GM21737 (cell line): ENCODE measurements around the gene EBF3.
"Not testable (repeated sequence)": the region's sequence is repeated elsewhere in the genome, so short reads cannot be mapped to it uniquely, and the experiment has no call there.

Experiments
- ATAC-seq: cut with Tn5 transposase; IDR thresholded peaks from one replicate; pipeline ENCODE4 v1.9.1; 2021; ENCODE audit warnings: mild to moderate bottlenecking, moderate library complexity; ENCODE audit not compliant: unreplicated experiment

The EBF3 gene

DNA sequence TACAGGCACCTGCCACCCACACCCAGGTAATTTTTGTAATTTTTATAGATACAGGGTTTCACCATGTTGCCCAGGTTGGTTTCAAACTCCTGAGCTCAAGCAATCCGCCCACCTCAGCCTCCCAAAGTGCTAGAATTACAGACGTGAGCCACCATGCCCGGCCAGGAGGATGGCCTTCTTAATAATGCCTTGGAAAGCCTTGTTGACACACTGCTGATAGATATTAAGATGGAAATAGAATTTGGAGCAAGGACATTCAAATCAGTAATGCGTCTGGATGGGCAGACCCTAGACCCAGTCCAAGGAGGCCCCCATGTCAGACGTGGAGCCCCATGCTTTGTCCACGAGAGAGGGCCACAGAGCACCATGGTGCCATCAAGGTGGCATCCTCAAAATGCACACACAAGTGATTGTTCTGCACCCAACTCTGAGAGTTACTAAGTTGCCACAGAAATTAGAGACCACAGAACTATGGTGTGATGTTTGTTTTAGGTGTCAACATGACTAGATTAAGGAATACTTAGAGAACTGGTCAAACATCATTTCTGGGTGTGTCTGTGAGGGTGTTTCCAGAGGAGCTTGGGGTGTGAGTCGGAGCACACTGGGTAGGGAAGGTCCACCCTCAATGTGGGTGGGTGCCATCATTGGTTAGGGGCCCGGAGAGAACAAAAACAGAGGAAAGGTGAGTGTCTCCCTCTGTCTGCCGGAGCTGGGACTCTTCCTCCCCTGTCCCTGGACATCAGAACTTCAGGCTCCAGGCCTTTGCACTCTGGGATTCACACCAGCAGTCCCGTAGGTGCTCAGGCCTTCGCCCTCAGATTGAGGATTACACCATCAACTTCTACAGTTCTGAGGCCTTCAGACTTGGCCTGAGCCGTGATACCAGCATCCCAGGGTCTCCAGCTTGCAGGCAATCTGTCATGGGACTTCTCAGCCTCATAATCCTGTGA lies 34.5 kb downstream of the EBF3 start:
- ATAC-seq, result no peak

DNA sequence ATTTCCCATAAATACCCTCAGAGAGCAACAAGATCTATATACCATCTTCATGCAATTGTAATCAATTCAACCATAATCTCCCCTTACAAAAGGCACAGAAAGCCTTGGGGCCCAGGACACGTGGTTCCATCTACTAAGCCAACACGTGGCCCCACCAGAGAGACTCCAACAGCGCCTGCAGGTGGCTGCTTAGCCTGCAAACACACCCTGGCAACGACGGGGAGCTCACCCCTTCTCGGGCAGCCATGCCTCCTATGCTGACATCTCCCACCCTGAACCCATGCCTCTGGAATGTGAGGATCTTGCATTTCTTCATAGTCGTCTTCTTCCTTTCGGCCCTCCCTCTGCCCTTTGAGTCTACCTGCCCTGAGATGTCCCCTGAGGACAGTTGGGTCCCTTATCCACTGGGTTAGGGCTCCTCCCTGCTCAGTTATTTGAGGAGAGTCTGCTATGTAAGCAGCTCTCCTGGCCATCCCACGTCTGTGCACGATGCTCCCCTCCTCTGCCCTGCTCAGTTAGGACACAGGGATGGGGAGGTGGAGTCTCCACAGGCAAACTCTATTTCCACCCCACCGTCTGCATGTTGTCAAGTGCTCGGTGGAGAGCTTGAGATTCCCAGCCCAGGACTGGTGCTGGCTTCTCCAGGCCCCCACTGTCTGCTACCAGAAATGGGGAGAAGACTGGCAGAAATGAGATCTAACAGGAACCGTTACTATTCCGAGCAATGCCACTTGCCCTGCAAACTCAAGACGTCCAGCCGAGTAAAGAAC lies 36.5 kb downstream of the EBF3 start:
- ATAC-seq, result no peak

DNA sequence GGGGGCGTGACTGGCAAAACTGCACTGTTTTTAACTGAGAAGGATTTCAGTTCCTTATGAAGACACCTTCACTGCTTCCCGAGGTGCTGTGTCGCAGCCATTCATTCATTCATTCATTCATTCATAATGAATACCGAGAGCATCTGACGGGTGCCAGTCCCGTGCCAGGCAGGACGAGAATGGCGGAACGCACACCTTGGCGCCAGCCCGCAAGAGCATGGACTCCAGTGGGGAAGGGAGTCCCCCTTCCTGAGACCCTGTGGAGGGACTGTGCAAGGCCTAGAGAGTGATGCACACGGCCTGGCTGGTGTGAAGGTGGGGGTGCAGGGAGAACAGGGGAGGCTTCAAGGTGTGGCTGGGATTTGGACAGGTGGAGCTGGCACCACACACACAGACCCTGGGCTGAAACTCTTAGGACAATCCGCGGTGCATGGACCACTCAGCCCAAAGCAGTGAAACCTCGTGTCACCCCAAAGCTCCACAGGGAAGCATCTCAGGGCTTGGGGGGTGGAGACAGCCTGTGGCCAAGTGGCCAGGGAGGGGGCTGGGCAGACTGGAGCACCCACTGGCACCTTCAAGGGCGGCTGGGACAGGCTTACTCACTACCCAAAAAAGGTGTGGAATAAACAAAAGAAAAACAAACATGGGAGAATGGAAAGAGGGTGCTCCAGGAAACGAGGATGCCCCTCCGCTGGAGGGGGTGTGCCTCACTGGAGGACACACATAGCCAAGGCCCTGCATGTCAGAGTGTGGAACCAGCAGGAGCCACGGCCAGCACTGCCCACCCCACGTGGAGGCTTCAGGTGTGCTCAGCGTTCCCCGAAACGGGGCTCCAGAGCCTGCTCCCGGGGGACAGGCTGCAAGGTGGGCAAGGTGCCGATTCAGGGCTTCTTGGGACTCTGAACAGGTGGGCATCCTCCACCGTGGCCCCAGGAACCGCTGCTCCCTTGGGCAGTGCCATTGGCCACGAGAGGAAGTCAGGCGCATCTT lies 37.7 kb downstream of the EBF3 start:
- ATAC-seq, result no peak

DNA sequence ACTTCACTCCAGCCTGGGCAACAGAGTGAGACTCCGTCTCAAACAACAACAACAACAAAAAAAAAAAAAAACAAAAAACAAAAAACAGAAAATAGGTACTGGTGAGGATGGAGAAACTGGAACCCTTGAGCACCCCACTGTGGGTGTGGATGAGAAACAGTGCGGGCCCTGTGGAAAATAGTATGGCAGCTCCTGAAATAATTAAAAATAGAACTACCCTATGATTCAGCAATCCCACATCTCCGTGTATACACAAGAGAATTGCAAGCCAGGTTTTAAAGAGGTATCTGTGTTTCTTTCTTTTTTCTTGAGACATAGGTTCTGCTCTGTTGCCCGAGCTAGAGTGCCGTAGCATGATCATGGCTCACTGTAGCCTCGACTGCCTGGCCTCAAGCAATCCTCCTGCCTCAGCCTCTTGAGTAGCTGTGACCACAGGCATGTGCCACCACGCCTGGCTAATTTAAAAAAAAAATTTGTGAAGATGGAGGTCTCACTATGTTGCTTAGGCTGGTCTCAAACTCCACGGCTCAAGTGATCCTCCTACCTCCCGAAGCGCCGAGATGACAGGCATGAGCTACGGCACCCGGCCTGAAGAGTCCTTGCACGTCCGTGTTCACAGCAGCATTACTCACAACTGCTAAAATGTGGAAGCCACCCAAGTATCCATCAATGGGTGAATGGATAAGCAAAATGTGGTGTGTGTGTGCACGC lies 39.5 kb downstream of the EBF3 start:
- no peak for ATAC-seq

DNA sequence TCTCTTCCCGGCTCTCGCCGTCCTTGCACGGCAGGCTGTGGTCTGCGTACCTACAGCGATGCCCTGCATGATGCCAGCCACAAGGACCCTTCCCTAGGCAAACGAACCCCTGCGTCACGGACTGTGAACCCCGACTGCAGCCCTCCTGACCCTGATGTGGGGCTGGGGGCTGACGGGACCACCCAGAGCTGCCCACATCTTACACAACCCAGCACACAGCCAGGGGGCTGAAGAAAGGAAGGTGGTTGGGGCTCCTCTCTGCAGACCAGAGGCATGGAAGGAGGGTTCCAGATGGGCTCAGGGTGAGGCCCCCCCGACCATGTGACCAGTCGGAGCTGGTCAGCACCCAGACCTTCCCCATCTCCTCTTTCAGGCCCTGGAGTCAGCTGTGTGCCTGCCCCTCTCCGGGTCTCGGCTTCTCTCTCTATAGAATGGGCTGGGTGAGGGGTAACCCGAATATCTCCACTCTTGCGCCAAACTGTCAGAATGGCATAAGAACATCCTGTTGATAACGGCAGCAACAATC lies 41.4 kb downstream of the EBF3 start:
- ATAC-seq, result no peak

DNA sequence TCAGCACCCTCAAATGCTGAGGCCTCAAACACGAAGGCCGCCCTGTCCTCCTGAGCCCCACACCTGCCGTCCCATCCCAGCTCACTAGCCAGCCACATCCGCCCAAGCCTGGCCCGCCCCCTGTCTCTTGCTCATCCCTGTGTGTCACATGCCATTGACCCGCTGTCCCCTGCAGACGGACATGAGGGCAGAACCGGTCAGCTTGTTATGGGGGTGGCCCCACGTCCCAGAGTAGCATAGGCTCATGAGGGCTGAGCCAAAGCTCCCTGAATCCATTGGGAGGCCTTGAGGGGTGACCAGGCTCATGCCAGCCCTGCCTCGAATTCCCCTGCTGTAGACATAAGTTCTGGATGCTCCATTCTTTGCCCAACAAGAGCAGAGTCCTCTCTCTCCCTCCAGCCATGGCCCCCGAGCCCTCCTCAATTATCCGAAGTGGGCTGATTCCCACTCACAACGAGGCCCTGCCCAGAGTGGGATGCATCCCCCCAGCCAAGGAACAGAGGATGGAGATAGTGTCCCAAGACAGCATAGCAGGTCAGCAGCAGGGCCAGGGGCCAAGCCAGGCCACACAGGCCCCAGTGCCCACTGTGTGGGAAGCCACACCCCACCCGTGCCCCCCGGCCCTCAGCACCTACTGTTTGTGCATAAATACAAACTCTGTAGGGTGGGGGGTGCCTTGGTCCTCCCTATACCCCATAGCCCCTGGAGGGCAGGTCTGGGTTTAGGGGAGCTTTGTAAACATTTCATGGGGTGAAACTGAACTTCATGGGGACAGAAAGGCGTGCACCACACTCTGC lies 42.1 kb downstream of the EBF3 start:
- no peak for ATAC-seq

DNA sequence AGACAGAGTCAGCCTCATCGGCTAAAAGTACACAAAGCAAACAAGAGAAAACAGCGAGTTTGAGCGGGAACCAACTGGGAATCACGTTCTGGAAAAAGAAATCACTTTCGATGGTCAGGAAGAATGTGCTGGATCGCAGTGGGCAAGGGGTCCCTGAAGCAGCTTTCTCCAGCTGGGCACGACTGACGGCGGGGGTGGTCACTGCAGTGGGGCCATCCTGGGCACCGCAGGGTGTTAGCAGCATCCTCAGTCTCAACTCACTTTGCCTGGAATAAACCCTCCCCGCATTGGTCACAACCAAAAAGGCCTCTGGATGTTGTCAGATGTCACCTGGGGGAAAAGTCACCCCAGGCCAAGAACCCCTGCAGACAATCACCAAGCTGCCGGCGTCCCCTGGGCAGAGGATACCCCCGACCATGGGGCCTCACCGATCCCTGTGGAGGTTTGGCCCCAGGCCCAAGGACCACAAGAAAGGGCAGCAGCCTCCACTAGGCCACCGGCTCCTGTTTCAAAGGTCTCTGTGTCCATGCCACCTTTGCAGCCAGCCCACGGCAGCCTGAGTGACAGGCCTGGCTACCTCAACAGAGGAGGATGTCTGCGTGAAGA lies 42.9 kb downstream of the EBF3 start:
- no peak for ATAC-seq

DNA sequence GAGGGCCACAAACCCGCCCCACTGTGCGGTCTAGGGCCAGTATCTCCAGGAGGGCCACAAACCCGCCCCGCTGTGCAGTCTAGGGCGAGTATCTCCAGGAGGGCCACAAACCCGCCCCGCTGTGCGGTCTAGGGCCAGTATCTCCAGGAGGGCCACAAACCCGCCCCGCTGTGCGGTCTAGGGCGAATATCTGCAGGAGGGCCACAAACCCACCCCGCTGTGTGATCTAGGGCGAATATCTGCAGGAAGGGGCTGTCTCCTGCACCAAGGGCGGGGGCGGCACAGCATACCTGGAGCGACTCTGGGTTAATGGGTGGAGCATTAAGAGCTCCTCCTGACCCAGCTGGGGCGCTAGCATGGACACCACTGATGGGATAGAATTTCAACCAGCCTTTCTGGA lies 43.9 kb downstream of the EBF3 start:
- ATAC-seq, result not testable (repeated sequence)

DNA sequence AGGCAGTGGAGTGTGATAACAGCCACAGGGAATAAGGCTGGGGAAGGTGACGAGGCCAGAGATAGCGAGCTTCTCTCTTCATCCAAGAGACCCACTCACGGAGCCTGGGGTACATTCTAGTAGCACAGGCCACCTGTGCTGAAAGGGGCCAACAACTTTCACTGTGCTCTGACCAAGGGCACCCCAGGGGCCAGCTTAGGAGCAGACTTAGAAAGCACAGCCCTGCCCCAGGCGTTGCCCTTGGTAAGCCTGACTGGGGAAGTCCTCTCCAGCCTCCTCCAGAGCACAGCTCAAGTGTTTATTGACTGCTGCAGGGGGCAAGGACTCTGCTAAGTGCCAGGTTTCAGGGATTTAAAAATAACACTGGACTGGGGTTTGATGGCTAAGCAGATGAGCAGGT lies 44.7 kb downstream of the EBF3 start:
- no peak for ATAC-seq

DNA sequence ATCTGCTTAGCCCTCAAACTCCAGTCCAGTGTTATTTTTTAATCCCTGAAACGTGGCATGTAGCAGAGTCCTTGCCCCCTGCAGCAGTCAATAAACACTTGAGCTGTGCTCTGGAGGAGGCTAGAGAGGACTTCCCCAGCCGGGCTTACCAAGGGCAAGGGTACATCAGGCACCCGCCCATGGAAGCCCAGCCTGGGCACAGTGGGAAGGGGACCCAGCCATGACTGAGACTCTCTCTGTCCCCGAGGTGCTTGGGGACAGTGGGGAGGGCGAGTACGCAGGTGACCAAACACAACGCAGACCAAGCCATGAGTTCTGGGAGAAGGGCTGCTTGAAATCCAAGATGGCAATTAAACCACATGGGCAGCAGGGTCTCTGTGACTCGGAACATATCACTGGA lies 45.2 kb downstream of the EBF3 start:
- no peak for ATAC-seq

DNA sequence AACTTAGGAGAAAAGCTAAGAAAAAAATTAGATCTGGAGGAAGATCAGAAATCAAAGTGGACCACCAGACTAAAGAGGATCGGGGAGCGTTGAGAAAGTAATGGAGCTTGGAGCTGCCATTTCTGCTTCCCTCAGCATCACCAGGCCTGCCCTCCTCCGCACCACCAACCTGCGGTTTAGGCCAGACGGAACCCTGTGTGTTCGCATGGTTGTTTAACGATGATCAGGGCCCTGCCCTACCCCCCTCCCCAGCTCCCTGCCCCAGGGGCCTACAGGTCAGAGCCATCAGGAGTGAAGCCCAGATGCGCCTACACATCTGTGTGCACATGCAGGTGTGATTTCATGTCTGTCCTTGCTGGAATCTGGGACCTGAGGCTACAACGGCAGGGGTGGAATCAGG lies 45.7 kb downstream of the EBF3 start:
- ATAC-seq, result no peak

DNA sequence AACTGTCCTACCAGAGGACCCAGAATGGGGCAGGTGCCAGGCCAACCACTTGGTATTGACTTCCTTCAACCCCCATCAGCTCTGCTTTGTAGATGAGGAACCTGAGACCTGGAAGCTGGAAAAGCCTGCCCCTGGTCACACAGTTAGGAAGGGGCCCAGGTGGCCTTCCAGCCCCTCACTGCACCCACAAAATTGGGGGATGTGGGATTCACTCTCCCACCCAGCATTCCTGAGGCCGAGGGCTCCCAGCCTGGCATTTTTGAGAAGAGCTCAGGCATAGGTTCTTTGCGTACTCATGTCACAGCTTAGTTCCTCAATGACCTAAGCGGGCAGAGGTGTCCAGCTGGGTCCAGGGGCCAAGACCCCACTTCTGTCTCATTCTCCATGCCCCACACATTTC lies 46.1 kb downstream of the EBF3 start:
- ATAC-seq, result no peak

DNA sequence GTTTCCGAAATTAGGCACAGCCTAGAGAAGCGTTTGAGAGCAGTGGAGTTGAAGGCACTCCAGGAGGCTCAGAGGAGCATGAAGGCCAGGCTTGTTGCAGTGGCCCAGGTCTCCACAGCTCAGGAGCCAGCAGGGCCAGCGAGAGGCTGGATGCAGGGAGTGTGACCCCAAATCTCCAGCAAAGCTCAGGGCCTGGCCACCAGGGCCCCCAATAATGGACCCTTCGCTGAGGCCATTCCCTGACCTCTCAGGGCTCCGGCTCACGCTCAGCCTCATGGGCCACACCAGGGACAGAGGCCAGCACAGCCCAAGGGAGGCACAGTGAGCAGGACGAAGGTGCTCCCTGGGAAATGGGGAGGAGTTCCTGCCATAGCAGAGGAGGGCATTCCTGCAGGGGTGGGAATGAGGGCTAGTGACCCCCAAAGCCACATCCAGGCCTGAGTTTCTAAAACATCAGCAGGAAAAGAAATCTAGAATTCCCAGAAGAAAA lies 47.5 kb downstream of the EBF3 start:
- no peak for ATAC-seq

DNA sequence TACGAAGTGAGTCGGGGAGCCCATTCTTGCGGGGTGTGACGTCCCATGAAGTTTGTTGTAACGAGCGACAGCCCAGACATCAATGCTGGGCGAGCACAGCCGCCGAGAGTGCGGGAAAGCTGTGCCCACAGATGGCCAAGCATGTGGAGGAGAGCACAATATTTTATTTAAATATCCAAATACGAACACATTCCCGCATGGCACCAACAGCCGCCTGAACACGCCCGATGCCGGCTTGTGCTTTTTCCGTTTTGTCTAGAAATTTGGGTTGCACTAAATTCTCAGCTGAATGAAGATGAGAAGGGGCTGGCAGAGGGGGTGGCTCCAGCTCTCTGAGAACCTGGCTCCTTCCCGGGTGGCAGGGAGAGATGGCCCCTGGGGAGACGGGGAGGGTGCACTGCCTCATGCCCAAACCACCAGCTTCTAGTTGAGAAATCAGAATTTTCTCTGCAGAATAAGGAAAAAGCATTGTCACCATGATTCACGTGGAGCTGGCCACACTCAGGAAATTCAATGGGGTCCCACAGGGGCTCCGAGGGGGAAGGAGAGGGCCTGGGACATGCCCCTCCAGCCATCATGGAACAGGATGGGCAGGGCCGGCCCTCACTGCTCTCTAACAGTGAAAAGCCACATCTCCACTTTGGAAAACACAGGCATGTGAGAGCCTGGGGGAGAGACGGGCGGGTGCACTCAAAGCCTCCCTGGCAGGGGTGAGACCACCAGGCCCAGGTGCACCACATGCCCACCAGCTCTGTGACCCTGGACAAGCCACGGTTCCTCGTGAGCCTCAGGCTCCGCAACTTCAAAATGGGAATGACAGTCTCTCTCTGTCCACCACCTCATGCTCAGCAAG lies 48.3 kb downstream of the EBF3 start:
- no peak for ATAC-seq

DNA sequence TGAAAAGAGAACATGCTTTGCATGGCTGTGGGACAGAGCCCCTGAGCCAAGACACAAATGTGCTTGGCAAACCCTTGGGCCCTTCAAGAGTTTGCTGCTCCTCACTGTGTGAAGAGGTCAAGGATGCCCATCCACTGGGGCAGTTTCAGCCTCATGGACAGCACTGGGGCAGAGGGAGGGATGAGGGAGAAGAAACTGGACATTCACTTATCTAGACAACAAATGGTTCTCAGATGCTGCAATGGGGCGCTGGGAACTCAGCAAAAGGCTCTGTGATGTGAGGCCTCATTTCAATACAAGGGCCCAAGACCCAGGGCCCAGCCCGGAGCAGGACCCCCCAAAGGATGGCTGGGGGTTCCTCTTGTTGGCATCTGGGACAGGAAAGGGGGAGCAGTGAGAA lies 49.1 kb downstream of the EBF3 start:
- ATAC-seq, result no peak

DNA sequence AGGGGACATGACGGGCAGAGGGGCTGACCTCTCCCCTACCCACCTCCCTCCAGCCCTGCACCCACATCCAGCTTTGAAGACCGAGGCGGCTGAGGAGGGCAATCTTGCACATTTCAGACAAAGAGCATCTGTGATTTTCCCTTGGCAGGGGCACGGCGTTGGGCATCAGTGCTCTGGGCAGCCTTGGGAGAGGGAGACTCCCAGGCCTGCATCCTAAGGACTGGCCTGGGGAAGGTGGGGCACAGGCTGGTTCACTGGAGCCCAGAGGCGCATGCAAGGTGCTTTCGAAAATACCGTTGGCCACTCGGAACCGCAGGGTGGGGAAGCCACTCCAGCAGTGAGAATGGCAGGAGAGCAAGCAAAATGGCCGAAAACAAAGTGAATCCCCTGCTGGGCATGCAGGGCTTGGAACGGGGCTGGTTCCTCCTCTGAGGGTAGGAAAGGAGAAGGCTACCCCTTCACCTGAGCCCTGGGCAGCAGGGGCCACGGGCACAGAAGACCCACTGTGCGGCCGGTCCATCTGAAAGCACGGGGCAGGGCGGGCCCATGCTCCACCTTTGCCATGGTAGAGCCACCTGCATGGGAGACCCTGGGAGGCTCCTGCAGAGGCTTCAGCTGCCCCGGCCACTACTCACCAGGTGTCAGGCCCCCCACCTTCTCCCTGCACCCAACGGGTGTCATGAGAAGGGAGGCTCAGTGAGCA lies 49.8 kb downstream of the EBF3 start:
- no peak for ATAC-seq
